H1 (cell line): ENCODE results near the gene INTS1. TPM values are rescaled to one million over a fixed set of nuclear protein-coding genes. Genes with fewer than 3 reads are reported as not detected.

Source experiments
- CTCF ChIA-PET: fragments of 300-600 bp; sonication (Branson Sonifier 250); formaldehyde crosslinking; loops from one replicate; lab custom pipeline; 2021; ENCODE audit not compliant: partially characterized antibody; lab: Charles Lee
- POLR2A ChIA-PET: fragments of 300-600 bp; sonication (Branson Sonifier 250); formaldehyde crosslinking; loops from one replicate; lab custom pipeline; 2021; ENCODE audit warnings: inconsistent platforms; ENCODE audit not compliant: partially characterized antibody; lab: Charles Lee
- DNase-seq, 2 experiments: peaks; one replicate each; pipeline versions ENCODE4 v3.0.0 to v3.0.0-alpha.2; 2010 to 2022; ENCODE audit warnings: low spot score in 2 of 2, low read depth in 1 of 2, mixed read lengths in 1 of 2
- FAIRE-seq: peaks from 2 replicates; lab custom pipeline; 2011; peaks lifted over from hg19 to GRCh38; lab: Jason Lieb, UNC
- H2AFZ ChIP-seq: 2 replicates; pipeline ENCODE4 v1.8.1; 2012; ENCODE audit warnings: low read length, inconsistent platforms
- H2AK5ac ChIP-seq: 2 replicates; pipeline ENCODE4 v1.6.1; 2013; ENCODE audit warnings: low read depth, low read length
- H2BK120ac ChIP-seq: replicated peaks from 2 replicates; pipeline ENCODE3; 2013; ENCODE audit warnings: low read depth, low read length, inconsistent platforms
- H2BK12ac ChIP-seq: 2 replicates; pipeline ENCODE4 v1.6.1; 2013; ENCODE audit warnings: low read depth, low read length
- H2BK15ac ChIP-seq: 2 replicates; pipeline ENCODE4 v1.6.1; 2013; ENCODE audit warnings: low read length
- H2BK20ac ChIP-seq: 2 replicates; pipeline ENCODE4 v1.6.1; 2013; ENCODE audit warnings: low read length
- H2BK5ac ChIP-seq: 2 replicates; pipeline ENCODE4 v1.6.1; 2013; ENCODE audit warnings: low read depth, low read length
- H3K14ac ChIP-seq: 2 replicates; pipeline ENCODE4 v1.6.1; 2013; ENCODE audit warnings: inconsistent platforms; ENCODE audit not compliant: insufficient read length
- H3K18ac ChIP-seq: 2 replicates; pipeline ENCODE4 v1.6.1; 2013; ENCODE audit warnings: low read length; ENCODE audit errors: extremely low read depth
- H3K23ac ChIP-seq: 2 replicates; pipeline ENCODE4 v1.6.1; 2013; ENCODE audit warnings: inconsistent platforms; ENCODE audit not compliant: insufficient read length
- H3K23me2 ChIP-seq: 2 replicates; pipeline ENCODE4 v1.6.1; 2013; ENCODE audit warnings: low read depth, low read length
- H3K27ac ChIP-seq: 2 replicates; pipeline ENCODE4 v1.6.1; 2011; ENCODE audit warnings: low read depth, low read length, inconsistent platforms
- H3K27me3 ChIP-seq, 4 experiments: replicated peaks in 1 of 4; 1 replicate in 1 of 4; 2 replicates in 3 of 4; pipeline versions ENCODE4 v1.6.1 to v1.8.1; 2011 to 2013; ENCODE audit warnings: low read length in 3 of 4, mild to moderate bottlenecking in 3 of 4, inconsistent platforms in 2 of 4, mixed read lengths in 2 of 4, moderate library complexity in 1 of 4; ENCODE audit not compliant: control insufficient read depth in 3 of 4, insufficient read depth in 3 of 4; ENCODE audit errors: extremely low read depth in 1 of 4
- H3K36me3 ChIP-seq, 4 experiments: 2 replicates each; pipeline versions ENCODE4 v1.6.1 to v1.8.1; 2011 to 2013; ENCODE audit warnings: mild to moderate bottlenecking in 4 of 4, low read length in 3 of 4, moderate library complexity in 2 of 4, control low read depth in 1 of 4, inconsistent platforms in 1 of 4; ENCODE audit not compliant: insufficient read depth in 4 of 4, control insufficient read depth in 2 of 4
- H3K4ac ChIP-seq: replicated peaks from 2 replicates; pipeline ENCODE3; 2013; ENCODE audit warnings: low read length, low read depth, mixed read lengths, inconsistent platforms; ENCODE audit not compliant: insufficient read length
- H3K4me1 ChIP-seq, 4 experiments: replicated peaks in 1 of 4; 1 replicate in 1 of 4; 2 replicates in 3 of 4; pipeline versions ENCODE4 v1.6.1 to v1.8.1; 2011 to 2013; ENCODE audit warnings: low read length in 3 of 4, inconsistent platforms in 2 of 4, mixed read lengths in 1 of 4; ENCODE audit not compliant: insufficient read depth in 4 of 4, control insufficient read depth in 3 of 4
- H3K4me2 ChIP-seq, 2 experiments: 2 replicates each; pipeline versions ENCODE4 v1.6.1 to v1.8.1; 2011 to 2013; ENCODE audit warnings: low read depth in 2 of 2, low read length in 2 of 2, control low read depth in 1 of 2, inconsistent platforms in 1 of 2, mild to moderate bottlenecking in 1 of 2; ENCODE audit not compliant: insufficient read depth in 1 of 2
- H3K4me3 ChIP-seq, 4 experiments: fragments of 200-600, 300-600 bp in 1 of 4; sonication (generic), shearing (Covaris generic), sonication (Bioruptor Twin) in 1 of 4; 2 replicates each; pipeline versions ENCODE4 v1.5.1 to v1.8.1; 2011 to 2016; ENCODE audit warnings: low read length in 4 of 4, low read depth in 3 of 4, control low read depth in 2 of 4, inconsistent platforms in 2 of 4, mild to moderate bottlenecking in 2 of 4, mixed read lengths in 1 of 4, moderate library complexity in 1 of 4; ENCODE audit not compliant: insufficient read depth in 2 of 4; ENCODE audit errors: extremely low read depth in 1 of 4
- H3K56ac ChIP-seq: replicated peaks from 2 replicates; pipeline ENCODE3; 2013; ENCODE audit warnings: low read depth, mild to moderate bottlenecking, mixed read lengths, low read length, inconsistent platforms; ENCODE audit not compliant: insufficient read length
- H3K79me1 ChIP-seq: 2 replicates; pipeline ENCODE4 v1.6.1; 2013; ENCODE audit warnings: low read depth, low read length, control low read depth
- H3K79me2 ChIP-seq, 2 experiments: 2 replicates each; pipeline versions ENCODE4 v1.6.1 to v1.8.1; 2012 to 2013; ENCODE audit warnings: low read length in 2 of 2, mild to moderate bottlenecking in 2 of 2, inconsistent platforms in 1 of 2; ENCODE audit not compliant: insufficient read depth in 2 of 2, control insufficient read depth in 1 of 2
- H3K9ac ChIP-seq, 4 experiments: replicated peaks in 1 of 4; 1 replicate in 1 of 4; 2 replicates in 3 of 4; pipeline versions ENCODE4 v1.6.1 to v1.8.1; 2011 to 2013; ENCODE audit warnings: low read depth in 3 of 4, low read length in 3 of 4, control low read depth in 2 of 4, mild to moderate bottlenecking in 2 of 4, moderate library complexity in 2 of 4, inconsistent platforms in 1 of 4; ENCODE audit errors: extremely low read depth in 1 of 4
- H3K9me3 ChIP-seq, 2 experiments: 2 replicates each; pipeline versions ENCODE4 v1.6.1 to v1.8.1; 2012 to 2013; ENCODE audit warnings: mild to moderate bottlenecking in 2 of 2, moderate library complexity in 2 of 2, control low read depth in 1 of 2, inconsistent platforms in 1 of 2, low read depth in 1 of 2, low read length in 1 of 2, mixed read lengths in 1 of 2; ENCODE audit not compliant: insufficient read depth in 2 of 2
- H4K20me1 ChIP-seq, 2 experiments: replicated peaks in 1 of 2; 2 replicates each; pipeline versions ENCODE3 to v1.8.1; 2011 to 2013; ENCODE audit warnings: inconsistent platforms in 2 of 2, low read length in 2 of 2, mild to moderate bottlenecking in 1 of 2; ENCODE audit not compliant: insufficient read depth in 2 of 2, control insufficient read depth in 1 of 2
- H4K5ac ChIP-seq: 2 replicates; pipeline ENCODE4 v1.6.1; 2013; ENCODE audit warnings: low read length, low read depth, mixed read lengths, inconsistent platforms; ENCODE audit not compliant: insufficient read length
- H4K8ac ChIP-seq: 2 replicates; pipeline ENCODE4 v1.8.0; 2013; ENCODE audit warnings: mild to moderate bottlenecking, moderate library complexity, low read length, inconsistent platforms; ENCODE audit not compliant: insufficient read depth; ENCODE audit errors: extremely low read depth
- H4K91ac ChIP-seq: replicated peaks from 2 replicates; pipeline ENCODE3; 2013; ENCODE audit warnings: low read length, mixed read lengths, inconsistent platforms; ENCODE audit not compliant: insufficient read length
- CHD2 ChIP-seq: IDR thresholded peaks from 2 replicates; pipeline ENCODE4 v1.6.1; 2012; ENCODE audit warnings: low read length, improper control_type of control experiment
- CREB1 ChIP-seq: IDR thresholded peaks from 2 replicates; pipeline ENCODE4 v1.6.1; 2012; ENCODE audit warnings: inconsistent platforms
- GABPA ChIP-seq: IDR thresholded peaks from 2 replicates; pipeline ENCODE4 v1.6.1; 2011; ENCODE audit warnings: mild to moderate bottlenecking, low read length, moderate library complexity, borderline replicate concordance; ENCODE audit not compliant: insufficient read depth
- JUN ChIP-seq: IDR thresholded peaks from 2 replicates; pipeline ENCODE4 v1.6.1; 2011; ENCODE audit warnings: low read depth, mild to moderate bottlenecking, improper control_type of control experiment, low read length
- KDM5A ChIP-seq: fragments of 200-600 bp; IDR thresholded peaks from 2 replicates; pipeline ENCODE4 v1.7.1; 2012; ENCODE audit warnings: mild to moderate bottlenecking, low read length, inconsistent platforms, mixed read lengths
- POLR2A ChIP-seq, 2 experiments: IDR thresholded peaks; 1 replicate in 1 of 2; 2 replicates in 1 of 2; pipeline ENCODE4 v1.6.1; 2011; ENCODE audit warnings: low read depth in 2 of 2, low read length in 2 of 2, mild to moderate bottlenecking in 2 of 2; ENCODE audit errors: control extremely low read depth in 1 of 2
- TEAD4 ChIP-seq: IDR thresholded peaks from 2 replicates; pipeline ENCODE4 v1.6.1; 2012; ENCODE audit warnings: low read depth, low read length, inconsistent platforms, mixed read lengths
- WGBS, 2 experiments: shearing (Covaris generic) in 1 of 2; methylation state at CpG; one replicate each; pipeline versions ENCODE4 v1.1.6 to v1.1.7; 2013 to 2015; ENCODE audit warnings: low lambda C conversion rate in 2 of 2, mixed read lengths in 2 of 2, inconsistent platforms in 1 of 2, low coverage in 1 of 2, missing lambda C conversion rate in 1 of 2; ENCODE audit not compliant: insufficient replicate concordance in 2 of 2, insufficient coverage in 1 of 2, insufficient read length in 1 of 2; ENCODE audit errors: extremely low coverage in 1 of 2, missing lambda C conversion rate in 1 of 2; 5-methylcytosine and 5-hydroxymethylcytosine counted together
- polyA plus RNA-seq, 7 experiments: library from polyadenylated mRNA; depleted of rRNA in 3 of 7; stranded (reverse) in 5 of 7; unstranded in 2 of 7; fragments of >200 nt in 5 of 7; fragments of 200-250 nt in 2 of 7; gene quantifications; 1 replicate in 5 of 7; 2 replicates in 1 of 7; 4 replicates in 1 of 7; pipeline versions ENCODE4 v1.2.1 to v1.2.3, GENCODE V29; 2011 to 2013; ENCODE audit warnings: missing spikeins in 2 of 7, mixed read lengths in 2 of 7
- total RNA-seq: library from RNA; stranded (reverse); fragmentation: NEBNext Ultra II Directional; extraction: Animal tissue kit (Norgen Biotek cat#: 25700); gene quantifications from 2 replicates; pipeline ENCODE4 v1.2.1, GENCODE V29; 2021

INTS1 gene
- total and polyA plus RNA-seq, 2 of the 8 experiments (the other 6 are each of a cell fraction or from before 2014, with no cell fraction given), result 76.9 to 104 TPM

DNA sequence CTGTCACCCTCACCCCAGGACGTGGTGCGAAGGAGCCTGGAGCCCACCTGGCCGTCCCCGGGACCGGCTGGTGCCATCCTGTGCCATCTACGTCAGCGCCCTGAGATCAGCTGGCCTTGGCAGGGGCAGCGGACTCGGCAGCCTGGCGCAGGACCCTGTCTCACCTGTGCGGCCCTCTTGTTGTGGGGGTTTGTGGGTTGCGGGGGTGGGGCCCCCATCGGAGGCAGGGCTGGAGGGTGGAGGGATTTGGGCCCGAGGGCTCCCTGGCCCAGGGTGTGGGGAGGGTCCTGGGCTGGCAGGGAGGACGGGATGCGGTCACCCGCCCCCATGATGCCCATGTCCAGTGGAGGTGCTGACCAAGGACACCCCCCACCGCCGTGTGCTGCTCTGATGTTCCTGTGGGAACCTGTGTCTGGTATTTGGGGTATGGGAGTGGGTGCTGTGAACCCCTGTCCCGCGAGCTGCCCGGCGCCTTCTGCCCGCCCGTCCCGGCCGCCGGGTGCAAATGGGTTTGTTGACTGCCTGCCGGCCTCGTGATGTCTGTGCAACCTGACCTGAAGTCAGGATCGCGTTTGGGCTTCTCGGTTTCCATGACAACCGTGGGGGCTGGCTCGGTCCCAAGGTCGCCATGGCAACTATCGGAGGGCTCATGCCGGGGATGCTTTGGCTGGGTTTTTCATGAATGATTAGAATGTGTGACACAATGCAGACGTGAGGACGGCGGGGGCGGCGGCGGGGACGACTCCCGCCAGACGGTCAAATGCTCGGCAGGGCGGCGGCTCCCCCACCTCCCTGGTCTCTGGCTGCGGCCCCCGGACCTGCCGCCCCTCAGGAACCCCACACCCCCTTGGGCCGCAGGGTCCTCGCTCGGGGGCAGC is 33.6 kb upstream of the INTS1 start:
- POLR2A ChIA-PET, result interaction anchor here (0.9 to 1.1 kb wide), 3 partner anchors 8 to 63 kb away, joined by 3 read pairs; no protein-coding TSS in a partner anchor
- CTCF ChIA-PET, result interaction anchor here (0.7 to 3.7 kb wide), 6 partner anchors 10 to 105 kb away, joined by 3 to 18 read pairs (median 6); partner anchors contain the start of gene TMEM184A
- H3K79me2 ChIP-seq, result peaks cover 0 to 55% of the 10 kb centered on the region in 2 experiments; a peak in 3 of 4 replicates
- FAIRE-seq, result no peak
- peak overlapping the region; percentile 4 to 63; a peak in 2 of 4 replicates for H3K4me2 ChIP-seq
- H3K18ac ChIP-seq, result no peak overlapping the region
- H3K23me2 ChIP-seq, result no peaks in the 10 kb centered on the region
- H3K4me1 ChIP-seq, result peaks cover 9 to 33% (median 25%) of the 10 kb centered on the region in 4 experiments; a peak in 6 of 7 replicates
- no peaks in the 10 kb centered on the region for H3K27me3 ChIP-seq
- peak overlapping the region; percentile 97 for H4K91ac ChIP-seq
- peak overlapping the region; percentile 47 for H3K27ac ChIP-seq
- no peaks in the 10 kb centered on the region for H3K9me3 ChIP-seq
- H4K8ac ChIP-seq, result peak overlapping the region; percentile 92; the same call in 1 of the 2 replicates
- peak overlapping the region in 1 of 4 experiments; percentile 41; a peak in 1 of 7 replicates for H3K9ac ChIP-seq
- H2BK120ac ChIP-seq, result no peak overlapping the region
- H2BK15ac ChIP-seq, result no peak overlapping the region
- no peak overlapping the region; the same call in 1 of the 2 replicates for H2AK5ac ChIP-seq
- H3K36me3 ChIP-seq, result peaks cover 0 to 17% (median 0%) of the 10 kb centered on the region in 4 experiments; a peak in 4 of 8 replicates
- H3K4ac ChIP-seq, result peak overlapping the region; percentile 38
- no peak overlapping the region for H2AFZ ChIP-seq
- peak overlapping the region; percentile 84; the same call in 1 of the 2 replicates for H2BK12ac ChIP-seq
- H3K14ac ChIP-seq, result no peak overlapping the region
- H4K20me1 ChIP-seq, result peaks cover 15 to 22% of the 10 kb centered on the region in 2 experiments
- no peak overlapping the region; a peak in 1 of 8 replicates for H3K4me3 ChIP-seq
- TF ChIP-seq TEAD4 (no peak), CHD2 (no peak), JUN (no peak), CREB1 (no peak), POLR2A (IDR thresholded peaks at IDR 0.05; ENCODE audit: control extremely low read depth in 1 of 2, low read depth in 2 of 2, low read length in 2 of 2) (no peak), KDM5A (no peak), GABPA (no peak)
- H3K79me1 ChIP-seq, result peaks cover 17% of the 10 kb centered on the region
- no peak overlapping the region for H4K5ac ChIP-seq
- no peak overlapping the region for H3K23ac ChIP-seq
- H3K56ac ChIP-seq, result no peak overlapping the region
- H2BK20ac ChIP-seq, result no peak overlapping the region
- DNase-seq, result peak in 1 of 2 experiments; percentile 61
- 87% methylated on average over 37 of the region's 56 CpGs; no CpG with 5 or more reads in 1 of the 2 experiments for WGBS, 2 experiments
- H2BK5ac ChIP-seq, result peak overlapping the region; percentile 86
